Body of pancreas (tissue), 4 donors: ENCODE results near the gene KCNK10. TPM values are rescaled to one million over a fixed set of nuclear protein-coding genes. Genes with fewer than 3 reads are reported as not detected.

ENCODE experiments used
- ATAC-seq: fragments of 150-250 bp; one replicate; pipeline ENCODE4 v1.9.1; 2016
- DNase-seq, 4 donors: peaks; one replicate each; pipeline ENCODE4 v3.0.0-alpha.2; 2019
- H3K27ac ChIP-seq, 4 donors: fragments of 200-600 bp; sonication (generic); 1 replicate in 3 of 4; 2 replicates in 1 of 4; pipeline versions ENCODE4 v1.5.1 to v1.6.1; 2016 to 2019; ENCODE audit warnings: mild to moderate bottlenecking in 1 of 4, mixed read lengths in 1 of 4, moderate library complexity in 1 of 4
- H3K27me3 ChIP-seq, 2 donors: fragments of 200-600 bp; sonication (generic); one replicate each; pipeline ENCODE4 v1.6.0; 2016; ENCODE audit warnings: mild to moderate bottlenecking in 1 of 2
- H3K36me3 ChIP-seq, 2 donors: fragments of 200-600 bp; sonication (generic); replicated peaks in 1 of 2; 2 replicates each; pipeline ENCODE4 v1.5.1; 2016; ENCODE audit warnings: low read depth in 2 of 2; ENCODE audit not compliant: insufficient read depth in 1 of 2
- H3K4me1 ChIP-seq: fragments of 200-600 bp; sonication (generic); one replicate; pipeline ENCODE4 v1.6.0; 2016
- H3K4me3 ChIP-seq, 2 donors: fragments of 200-600 bp; sonication (generic); 1 replicate in 1 of 2; 2 replicates in 1 of 2; pipeline ENCODE4 v1.5.1; 2016 to 2019
- H3K9me3 ChIP-seq, 3 donors: fragments of 200-600 bp; sonication (generic); 1 replicate in 2 of 3; 2 replicates in 1 of 3; pipeline ENCODE4 v1.5.1; 2016
- CTCF ChIP-seq, 7 experiments: fragments of 450-650 bp in 4 of 7; fragments of 200-600 bp in 3 of 7; sonication (generic) in 3 of 7; IDR thresholded peaks; one replicate each; pipeline ENCODE4 v1.5.1; 2016 to 2019; ENCODE audit warnings: antibody characterized with exemption in 7 of 7
- POLR2A ChIP-seq, 3 donors: fragments of 450-650 bp; IDR thresholded peaks; one replicate each; pipeline ENCODE4 v1.6.1; 2016; ENCODE audit warnings: antibody characterized with exemption in 3 of 3, mild to moderate bottlenecking in 2 of 3
- WGBS, 2 donors: methylation state at CpG; one replicate each; pipeline ENCODE4 v1.1.5; 2017; 5-methylcytosine and 5-hydroxymethylcytosine counted together
- intact Hi-C: fragments of 100-400 bp; cut with DNase I; formaldehyde crosslinking; loops from one replicate; pipeline ENCODE4 v1.15.1; 2023
- total RNA-seq, 2 donors: library from RNA; depleted of rRNA; stranded (reverse); fragments of >200 nt; gene quantifications; one replicate each; pipeline ENCODE4 v1.1.0, GENCODE V29; 2016

Gene KCNK10
- total RNA-seq, 2 donors from 2014 or later, result 1.6 to 3.3 TPM

GRCh38 chr14:88258021-88258420, 65.0 kb downstream of the KCNK10 start:
- Histone ChIP-seq H3K36me3 (no peaks in the 10 kb centered on the region), H3K4me3 (no peak overlapping the region), H3K4me1 (no peaks in the 10 kb centered on the region), H3K27ac (no peak overlapping the region), H3K27me3 (no peaks in the 10 kb centered on the region), H3K9me3 (no peaks in the 10 kb centered on the region)
- WGBS, 2 donors, result 82 to 94% methylated on average over 4 of the region's 4 CpGs
- ATAC-seq (no peak), DNase-seq (no peak)
- intact Hi-C loops, result no loop called here
- no peak for TF ChIP-seq CTCF (IDR thresholded peaks at IDR 0.05)
- no peak for TF ChIP-seq POLR2A (IDR thresholded peaks at IDR 0.05)

DNA sequence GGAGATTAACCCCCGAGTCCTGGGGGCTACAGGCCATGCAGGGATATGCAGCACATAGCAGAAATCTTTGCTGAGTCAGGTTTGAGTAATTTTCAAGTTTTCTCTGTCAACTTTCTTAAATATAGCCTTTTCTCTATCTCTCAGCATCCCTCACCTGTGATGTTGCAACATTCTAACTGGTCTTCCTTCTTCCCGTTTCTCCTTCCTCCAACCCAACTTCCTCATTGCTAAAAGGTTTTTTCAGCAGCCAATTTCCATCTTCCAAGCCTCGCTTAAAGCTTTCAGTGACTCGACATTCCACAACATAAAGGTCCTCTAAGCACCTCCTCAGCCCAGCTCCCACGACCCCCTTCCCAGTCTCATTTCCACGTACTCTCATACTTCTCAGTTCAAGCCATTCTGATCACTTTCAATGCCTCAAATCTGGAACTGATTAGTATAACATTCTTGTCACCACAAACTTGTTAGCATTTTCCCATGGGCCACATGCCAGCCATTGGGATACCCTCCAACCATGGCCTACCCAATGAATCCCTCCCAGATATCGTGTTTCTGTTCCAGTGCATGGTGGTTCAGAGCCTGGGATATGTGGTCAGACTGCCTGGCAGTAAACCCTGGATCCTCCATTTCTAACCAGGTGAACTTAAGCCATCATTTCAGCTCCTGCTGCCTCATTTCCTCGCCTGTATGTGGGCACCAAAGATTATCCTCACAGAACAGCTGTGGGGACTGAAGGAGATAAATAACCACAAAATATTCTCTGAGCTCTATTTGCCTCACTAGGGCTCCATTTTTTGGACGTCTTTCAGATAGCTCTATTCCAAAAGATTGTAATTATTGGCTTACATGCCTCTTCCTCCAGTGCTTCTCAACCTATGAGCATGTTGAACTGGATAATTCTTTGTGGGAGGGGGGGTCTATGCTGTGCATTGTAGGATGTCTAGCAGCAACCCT, 65.8 kb downstream of the KCNK10 start:
- H3K27ac ChIP-seq, result no peak overlapping the region
- no peak for TF ChIP-seq CTCF (IDR thresholded peaks at IDR 0.05)
- TF ChIP-seq POLR2A (IDR thresholded peaks at IDR 0.05), result no peak

GRCh38 chr14:88255798-88256197, 67.3 kb downstream of the KCNK10 start:
- H3K4me1 ChIP-seq, result no peaks in the 10 kb centered on the region
- ATAC-seq (no peak), DNase-seq (no peak)
- TF ChIP-seq POLR2A (IDR thresholded peaks at IDR 0.05) (no peak), CTCF (IDR thresholded peaks at IDR 0.05) (no peak)
- no peaks in the 10 kb centered on the region for H3K9me3 ChIP-seq
- H3K27ac ChIP-seq, result no peak overlapping the region
- H3K27me3 ChIP-seq, result no peaks in the 10 kb centered on the region
- no peak overlapping the region for H3K4me3 ChIP-seq
- H3K36me3 ChIP-seq, result no peaks in the 10 kb centered on the region
- intact Hi-C loops, result no loop called here
- 77 to 91% methylated on average over 4 of the region's 4 CpGs for whole genome bisulfite sequencing, 2 donors

More for the DNA sequence above, 65.8 kb downstream of the KCNK10 start:
- intact Hi-C loops, result no loop called here
- DNase-seq (no peak), ATAC-seq (no peak)
- Histone ChIP-seq H3K36me3 (no peaks in the 10 kb centered on the region), H3K4me1 (no peaks in the 10 kb centered on the region), H3K9me3 (no peaks in the 10 kb centered on the region), H3K27me3 (no peaks in the 10 kb centered on the region), H3K4me3 (no peak overlapping the region)
- WGBS, 2 donors, result 58 to 73% methylated on average over 9 of the region's 9 CpGs

DNA sequence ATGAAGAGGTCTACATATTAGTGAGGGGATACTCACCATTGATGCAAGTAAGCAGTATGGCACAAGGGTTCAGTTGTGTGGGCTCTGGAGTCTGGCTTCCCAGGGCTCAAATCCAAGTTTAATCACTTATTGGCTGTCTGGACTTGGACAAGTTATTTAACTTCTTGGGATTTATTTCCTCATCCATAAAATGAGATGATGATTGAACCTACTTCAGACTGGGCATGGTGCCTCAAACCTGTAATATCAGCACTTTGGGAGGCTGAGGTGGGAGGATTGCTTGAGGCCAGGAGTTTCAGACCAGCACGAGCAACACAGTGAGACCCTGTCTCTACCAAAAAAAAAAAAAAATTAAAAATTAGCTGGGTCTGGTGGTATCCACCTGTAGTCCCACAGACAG, 67.9 kb downstream of the KCNK10 start:
- intact Hi-C loops, result no loop called here
- H3K27ac ChIP-seq, result no peak overlapping the region
- TF ChIP-seq POLR2A (IDR thresholded peaks at IDR 0.05) (no peak), CTCF (IDR thresholded peaks at IDR 0.05) (no peak)
- no peaks in the 10 kb centered on the region for H3K9me3 ChIP-seq
- H3K27me3 ChIP-seq, result no peaks in the 10 kb centered on the region
- WGBS, 2 donors, result 88 to 89% methylated on average over 1 of the region's 1 CpG
- H3K4me1 ChIP-seq, result no peaks in the 10 kb centered on the region
- no peaks in the 10 kb centered on the region for H3K36me3 ChIP-seq
- DNase-seq, result no peak
- no peak overlapping the region for H3K4me3 ChIP-seq
- ATAC-seq, result no peak

DNA sequence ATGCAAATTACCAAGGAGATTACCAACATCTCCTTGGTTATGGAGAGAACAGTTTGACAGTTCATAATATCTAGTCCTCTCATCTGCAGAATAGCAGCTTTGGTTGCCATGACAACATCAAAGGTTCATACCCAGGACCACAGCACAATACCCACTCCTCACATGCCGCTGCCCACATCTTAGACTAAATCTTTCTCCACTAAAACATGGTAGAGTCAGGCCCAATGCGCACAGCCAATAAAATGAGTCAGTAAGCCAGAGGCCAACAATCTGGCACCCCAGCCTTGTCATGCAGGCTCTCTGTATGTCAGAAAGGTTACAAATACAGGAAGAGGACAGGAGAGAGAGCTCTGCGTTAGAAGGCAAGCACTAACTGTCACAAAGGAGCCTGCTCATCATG, 70.6 kb downstream of the KCNK10 start:
- Histone ChIP-seq H3K27ac (no peak overlapping the region), H3K27me3 (no peaks in the 10 kb centered on the region), H3K9me3 (no peaks in the 10 kb centered on the region), H3K36me3 (no peaks in the 10 kb centered on the region), H3K4me3 (no peak overlapping the region), H3K4me1 (peaks cover 14% of the 10 kb centered on the region)
- no peak for DNase-seq
- ATAC-seq, result no peak
- 82 to 88% methylated on average over 3 of the region's 3 CpGs for WGBS, 2 donors
- TF ChIP-seq POLR2A (IDR thresholded peaks at IDR 0.05), result no peak
- TF ChIP-seq CTCF (IDR thresholded peaks at IDR 0.05), result no peak
- intact Hi-C loops, result no loop called here
